Psoas muscle (tissue), 8 donors: ENCODE results near the gene PAK1. TPM values are rescaled to one million over a fixed set of nuclear protein-coding genes. Genes with fewer than 3 reads are reported as not detected.
A peak's percentile ranks its signal among the peaks of the same experiment; 100 is the strongest.

Source experiments
- ATAC-seq, 4 donors: fragments of 200-7000 bp; cut with Tn5 transposase; one replicate each; pipeline ENCODE4 v1.9.1; 2020; ENCODE audit warnings: moderate library complexity in 3 of 4, mild to moderate bottlenecking in 2 of 4
- DNase-seq, 2 donors: peaks; one replicate each; pipeline ENCODE4 v3.0.0-alpha.2; 2020
- H3K27ac ChIP-seq: fragments of 200-600 bp; one replicate; pipeline ENCODE4 v1.8.0; 2022
- H3K27me3 ChIP-seq, 3 donors: fragments of 200-600 bp in 1 of 3; one replicate each; pipeline versions ENCODE4 v1.6.1 to v1.8.0; 2013 to 2022; ENCODE audit warnings: low read length in 2 of 3, mild to moderate bottlenecking in 2 of 3, moderate library complexity in 1 of 3; ENCODE audit not compliant: insufficient read depth in 3 of 3
- H3K36me3 ChIP-seq, 2 donors: fragments of 200-600 bp in 1 of 2; one replicate each; pipeline versions ENCODE4 v1.6.1 to v1.8.0; 2013 to 2022; ENCODE audit warnings: low read depth in 1 of 2, mild to moderate bottlenecking in 1 of 2, moderate library complexity in 1 of 2; ENCODE audit not compliant: insufficient read depth in 1 of 2
- H3K4me1 ChIP-seq: fragments of 200-600 bp; one replicate; pipeline ENCODE4 v1.8.0; 2022
- H3K4me3 ChIP-seq: fragments of 200-600 bp; one replicate; pipeline ENCODE4 v1.8.0; 2022; ENCODE audit warnings: mild to moderate bottlenecking
- H3K9me3 ChIP-seq: fragments of 200-600 bp; one replicate; pipeline ENCODE4 v1.8.0; 2022
- CTCF ChIP-seq: fragments of 200-600 bp; IDR thresholded peaks from one replicate; pipeline ENCODE4 v1.8.0; 2022; ENCODE audit warnings: antibody characterized with exemption
- WGBS, 3 donors: extraction: QIAGEN DNeasy Blood & Tissue Kit; methylation state at CpG; one replicate each; pipeline versions ENCODE4 v1.1.6 to v1.1.7; 2013; 5-methylcytosine and 5-hydroxymethylcytosine counted together
- intact Hi-C, 2 donors: fragments of 100-400 bp; cut with DNase I; formaldehyde crosslinking; loops; one replicate each; pipeline versions ENCODE4 v1.11.0 to v1.14.2; 2022
- polyA plus RNA-seq, 3 donors: library from polyadenylated mRNA; stranded (reverse); fragments of 200-250 nt; gene quantifications; one replicate each; pipeline ENCODE4 v1.2.3, GENCODE V29; 2013
- total RNA-seq, 4 donors: library from RNA; stranded (reverse); fragmentation: NEBNext Ultra II Directional in 2 of 4; extraction: Animal tissue kit (Norgen Biotek cat#: 25700) in 2 of 4; gene quantifications; one replicate each; pipeline versions ENCODE4 v1.2.1 to v1.2.4, GENCODE V29; 2021 to 2023
- donor health status: healthy with polysubstance abuse.
- donor health status: DM: no; HTN: no; CAD: no; lungs with moderate emphysema.
- donor health status: Bipolar disorder and iron deficiency.
- donor health status: healthy.
- donor health status: DM: yes; HTN: yes; CAD: no.
- donor health status: DM: no; HTN: no; CAD: no.
- donor health status: DM: no; HTN: no; CAD: no.
- donor health status: DM: yes; HTN: yes; CAD: no.

The PAK1 gene
- total and polyA plus RNA-seq, 7 donors, result 12.8 to 78.7 (median 39.5) TPM

DNA sequence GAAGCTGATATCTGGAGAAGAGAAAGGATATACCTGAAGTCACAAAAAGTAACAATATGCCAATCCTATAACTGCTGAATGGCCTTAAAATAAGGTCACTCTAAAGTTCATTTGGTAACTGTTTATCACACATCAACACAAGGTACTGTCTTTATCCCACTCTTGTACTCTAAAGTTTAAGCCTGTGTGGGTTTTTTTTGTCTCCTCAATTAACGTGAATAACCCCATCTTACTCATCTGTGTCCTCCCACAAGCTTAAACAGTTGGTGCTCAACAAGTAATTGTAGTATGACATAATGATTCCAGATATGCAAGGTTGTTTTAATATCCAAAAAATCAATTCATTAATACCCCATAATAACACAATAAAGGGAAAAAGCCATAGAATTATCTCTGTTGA, 42.1 kb downstream of the PAK1 start:
- no peaks in the 10 kb centered on the region for H3K27me3 ChIP-seq
- no peaks in the 10 kb centered on the region for H3K36me3 ChIP-seq
- no peaks in the 10 kb centered on the region for H3K4me1 ChIP-seq
- no peak overlapping the region for H3K27ac ChIP-seq
- DNase-seq (no peak), ATAC-seq (no peak)
- no peaks in the 10 kb centered on the region for H3K9me3 ChIP-seq
- H3K4me3 ChIP-seq, result no peak overlapping the region
- WGBS, 3 donors, result 77 to 94% (median 85%) methylated on average over 1 of the region's 1 CpG
- intact Hi-C loops, result no loop called here
- no peak for TF ChIP-seq CTCF

GRCh38 chr11:77428598-77428997, 45.3 kb downstream of the PAK1 start:
- no peak for TF ChIP-seq CTCF

DNA sequence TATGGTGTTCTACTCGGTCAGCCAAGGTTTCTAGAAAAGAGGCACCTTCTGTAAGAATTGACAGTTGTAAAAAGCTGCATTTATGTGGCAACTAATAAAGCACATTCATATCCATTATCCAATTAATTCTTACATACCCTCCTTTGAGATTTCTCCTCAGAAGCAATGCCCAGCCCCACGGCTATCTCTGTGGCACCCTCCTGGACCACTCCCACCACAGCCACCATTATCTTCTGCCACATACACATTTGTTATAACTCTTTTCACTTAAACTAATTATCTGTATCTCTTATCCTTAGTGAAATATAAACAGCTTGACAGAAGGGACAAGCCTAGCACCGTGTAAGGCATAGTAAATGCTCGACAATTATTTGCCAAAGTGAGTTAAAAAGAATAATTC, 48.5 kb downstream of the PAK1 start:
- no peaks in the 10 kb centered on the region for H3K4me1 ChIP-seq
- no peaks in the 10 kb centered on the region for H3K27me3 ChIP-seq
- TF ChIP-seq CTCF, result no peak
- no peaks in the 10 kb centered on the region for H3K36me3 ChIP-seq
- H3K4me3 ChIP-seq, result no peak overlapping the region
- intact Hi-C loops, result no loop called here
- WGBS, 3 donors, result 91 to 94% (median 92%) methylated on average over 4 of the region's 4 CpGs
- H3K27ac ChIP-seq, result no peak overlapping the region
- H3K9me3 ChIP-seq, result no peaks in the 10 kb centered on the region
- DNase-seq, result no peak
- no peak for ATAC-seq

More at GRCh38 chr11:77428598-77428997, 45.3 kb downstream of the PAK1 start:
- no peak overlapping the region for H3K27ac ChIP-seq
- ATAC-seq (peak in 3 of 4 donors; percentile 11 to 61 (median 60)), DNase-seq (no peak)
- intact Hi-C loops, result no loop called here
- no peaks in the 10 kb centered on the region for H3K4me1 ChIP-seq
- no peaks in the 10 kb centered on the region for H3K9me3 ChIP-seq
- H3K27me3 ChIP-seq, result no peaks in the 10 kb centered on the region
- no peaks in the 10 kb centered on the region for H3K36me3 ChIP-seq
- 26 to 75% (median 36%) methylated on average over 1 of the region's 1 CpG for WGBS, 3 donors
- no peak overlapping the region for H3K4me3 ChIP-seq

GRCh38 chr11:77424644-77425043, 49.2 kb downstream of the PAK1 start:
- H3K36me3 ChIP-seq, result no peaks in the 10 kb centered on the region
- ATAC-seq (no peak), DNase-seq (no peak)
- intact Hi-C loops, result no loop called here
- 84 to 87% (median 87%) methylated on average over 3 of the region's 3 CpGs for WGBS, 3 donors
- peaks cover under 1% of the 10 kb centered on the region for H3K4me1 ChIP-seq
- no peak overlapping the region for H3K4me3 ChIP-seq
- no peak overlapping the region for H3K27ac ChIP-seq
- no peaks in the 10 kb centered on the region for H3K27me3 ChIP-seq
- no peaks in the 10 kb centered on the region for H3K9me3 ChIP-seq
- TF ChIP-seq CTCF, result no peak

DNA sequence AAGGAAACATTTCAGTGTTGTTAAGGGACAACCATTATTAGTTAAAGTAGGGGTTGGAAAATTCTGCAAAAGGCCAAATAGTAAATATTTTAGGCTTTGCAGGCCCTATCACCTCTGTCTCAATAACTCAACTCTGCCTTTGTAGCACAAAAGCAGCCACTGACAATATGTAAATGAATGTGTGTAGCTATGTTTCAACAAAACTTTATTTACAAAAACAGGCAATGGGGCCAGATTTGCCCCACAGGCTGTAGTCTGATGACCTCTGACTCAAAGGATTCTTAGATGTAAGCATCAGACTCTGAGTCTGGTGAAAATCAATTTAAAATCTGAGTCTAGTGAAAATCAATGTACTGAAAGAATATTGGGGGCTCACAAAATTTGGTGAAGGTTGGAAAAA, 50.3 kb downstream of the PAK1 start:
- ATAC-seq (no peak), DNase-seq (no peak)
- Histone ChIP-seq H3K27me3 (no peaks in the 10 kb centered on the region), H3K27ac (no peak overlapping the region), H3K4me1 (peaks cover 11% of the 10 kb centered on the region), H3K9me3 (no peaks in the 10 kb centered on the region), H3K36me3 (no peaks in the 10 kb centered on the region), H3K4me3 (no peak overlapping the region)
- intact Hi-C loops, result no loop called here
- TF ChIP-seq CTCF, result no peak
